Kidney (tissue), 14 donors: ENCODE measurements around the gene RETREG3. TPM values are rescaled to one million over a fixed set of nuclear protein-coding genes. Genes with fewer than 3 reads are reported as not detected.
A peak's percentile ranks its signal among the peaks of the same experiment; 100 is the strongest.

Experiments
- DNase-seq, 5 donors: peaks; one replicate each; pipeline ENCODE4 v3.0.0-alpha.2; 2013 to 2020
- FAIRE-seq: peaks from 2 replicates; lab custom pipeline; 2012; peaks lifted over from hg19 to GRCh38; lab: Jason Lieb, UNC
- H3K27ac ChIP-seq, 2 donors: one replicate each; pipeline ENCODE4 v1.7.0; 2013; ENCODE audit warnings: low read depth in 2 of 2, low read length in 2 of 2, inconsistent platforms in 1 of 2
- H3K27me3 ChIP-seq: one replicate; pipeline ENCODE4 v1.7.1; 2013; ENCODE audit warnings: low read length, inconsistent platforms; ENCODE audit not compliant: control insufficient read depth, insufficient read depth
- H3K36me3 ChIP-seq, 3 donors: one replicate each; pipeline versions ENCODE4 v1.7.0 to v1.7.1; 2013; ENCODE audit warnings: low read length in 3 of 3, control low read depth in 1 of 3, inconsistent platforms in 1 of 3; ENCODE audit not compliant: insufficient read depth in 3 of 3, control insufficient read depth in 2 of 3
- H3K4me1 ChIP-seq, 3 donors: one replicate each; pipeline versions ENCODE4 v1.7.0 to v1.7.1; 2013; ENCODE audit warnings: low read length in 3 of 3, inconsistent platforms in 1 of 3, low read depth in 1 of 3; ENCODE audit not compliant: control insufficient read depth in 2 of 3, insufficient read depth in 2 of 3
- H3K4me3 ChIP-seq, 3 donors: one replicate each; pipeline versions ENCODE4 v1.7.0 to v1.8.1; 2013; ENCODE audit warnings: low read length in 3 of 3, control low read depth in 1 of 3, inconsistent platforms in 1 of 3
- H3K9ac ChIP-seq, 3 donors: one replicate each; pipeline versions ENCODE4 v1.7.0 to v1.7.1; 2013; ENCODE audit warnings: low read length in 3 of 3, control low read depth in 1 of 3, inconsistent platforms in 1 of 3
- H3K9me3 ChIP-seq, 3 donors: one replicate each; pipeline versions ENCODE4 v1.7.0 to v1.7.1; 2013; ENCODE audit warnings: low read length in 3 of 3, control low read depth in 1 of 3, inconsistent platforms in 1 of 3; ENCODE audit not compliant: control insufficient read depth in 2 of 3, insufficient read depth in 1 of 3
- intact Hi-C: fragments of 100-400 bp; cut with DNase I; formaldehyde crosslinking; loops from one replicate; pipeline ENCODE4 v1.11.1; 2022
- polyA plus RNA-seq: library from polyadenylated mRNA; stranded (reverse); fragments of 350-450 nt; fragmentation: Illumina TruSeq; extraction: RNeasy Lipid Tissue Mini Kit (QIAGEN cat#74804); gene quantifications from one replicate; pipeline ENCODE4 v1.2.3, GENCODE V29; 2014; ENCODE audit warnings: low read depth, low replicate concordance; ENCODE audit not compliant: insufficient read depth
- total RNA-seq: library from RNA; stranded (reverse); fragmentation: NEBNext Ultra II Directional; extraction: Animal tissue kit (Norgen Biotek cat#: 25700); gene quantifications from one replicate; pipeline ENCODE4 v1.2.1, GENCODE V29; 2021
- TF ChIP-seq, protein P1 (sequence below): IDR thresholded peaks from 3 replicates; pipeline ENCODE4 v1.5.1; 2012; ENCODE audit warnings: mild to moderate bottlenecking, moderate library complexity, borderline replicate concordance; ENCODE audit not compliant: insufficient read depth; ENCODE audit errors: extremely low read depth
- donor health status: control.
- donor health status: control.
- donor health status: control.
- donor health status: control.
- donor health status: control.
- donor health status: DM: yes; HTN: yes; CAD: no.
- donor health status: Normal renal cell carcinoma (clear cell type).

The RETREG3 gene
- total and polyA plus RNA-seq, 2 donors from 2014 or later: 22.6 to 69.5 TPM

DNA sequence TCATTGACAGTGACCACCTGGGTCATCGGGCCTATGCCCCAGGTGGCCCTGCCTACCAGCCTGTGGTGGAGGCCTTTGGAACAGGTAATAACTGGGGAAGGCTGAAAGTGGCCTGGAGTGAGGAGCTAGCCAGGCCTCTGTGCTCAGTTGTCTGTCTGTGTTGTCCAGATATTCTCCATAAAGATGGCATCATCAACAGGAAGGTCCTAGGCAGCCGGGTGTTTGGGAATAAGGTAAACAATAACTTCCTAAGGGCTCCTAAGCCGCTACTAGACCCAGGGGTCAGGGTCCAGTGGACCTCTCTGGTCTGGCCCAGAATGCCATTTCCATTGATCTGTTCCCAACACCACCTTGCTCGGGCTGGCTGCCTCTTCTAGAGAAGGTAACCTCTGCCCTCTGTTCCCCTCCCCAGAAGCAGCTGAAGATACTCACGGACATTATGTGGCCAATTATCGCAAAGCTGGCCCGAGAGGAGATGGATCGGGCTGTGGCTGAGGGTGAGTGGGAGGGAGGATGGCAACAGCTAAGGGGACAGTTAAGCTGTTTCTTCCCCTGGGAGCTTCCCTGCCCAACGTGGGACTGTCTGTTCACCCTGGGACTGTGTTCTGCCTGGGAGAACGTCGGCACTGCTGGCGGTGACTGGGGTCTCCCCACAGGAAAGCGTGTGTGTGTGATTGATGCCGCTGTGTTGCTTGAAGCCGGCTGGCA, 44.2 kb downstream of the RETREG3 start:
- intact Hi-C loops: no loop called here
- H3K27me3 ChIP-seq: no peaks in the 10 kb centered on the region
- peaks cover 0 to 43% (median 21%) of the 10 kb centered on the region in 3 donors for H3K4me1 ChIP-seq
- no peak overlapping the region for H3K27ac ChIP-seq
- H3K9ac ChIP-seq: peak overlapping the region in 1 of 3 donors; percentile 96
- peaks cover 6 to 33% (median 23%) of the 10 kb centered on the region in 3 donors for H3K36me3 ChIP-seq
- TF ChIP-seq, protein P1, sequence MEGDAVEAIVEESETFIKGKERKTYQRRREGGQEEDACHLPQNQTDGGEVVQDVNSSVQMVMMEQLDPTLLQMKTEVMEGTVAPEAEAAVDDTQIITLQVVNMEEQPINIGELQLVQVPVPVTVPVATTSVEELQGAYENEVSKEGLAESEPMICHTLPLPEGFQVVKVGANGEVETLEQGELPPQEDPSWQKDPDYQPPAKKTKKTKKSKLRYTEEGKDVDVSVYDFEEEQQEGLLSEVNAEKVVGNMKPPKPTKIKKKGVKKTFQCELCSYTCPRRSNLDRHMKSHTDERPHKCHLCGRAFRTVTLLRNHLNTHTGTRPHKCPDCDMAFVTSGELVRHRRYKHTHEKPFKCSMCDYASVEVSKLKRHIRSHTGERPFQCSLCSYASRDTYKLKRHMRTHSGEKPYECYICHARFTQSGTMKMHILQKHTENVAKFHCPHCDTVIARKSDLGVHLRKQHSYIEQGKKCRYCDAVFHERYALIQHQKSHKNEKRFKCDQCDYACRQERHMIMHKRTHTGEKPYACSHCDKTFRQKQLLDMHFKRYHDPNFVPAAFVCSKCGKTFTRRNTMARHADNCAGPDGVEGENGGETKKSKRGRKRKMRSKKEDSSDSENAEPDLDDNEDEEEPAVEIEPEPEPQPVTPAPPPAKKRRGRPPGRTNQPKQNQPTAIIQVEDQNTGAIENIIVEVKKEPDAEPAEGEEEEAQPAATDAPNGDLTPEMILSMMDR: no peak
- no peaks in the 10 kb centered on the region for H3K9me3 ChIP-seq
- FAIRE-seq: no peak
- DNase-seq: peak in 1 of 5 donors; percentile 69
- no peak overlapping the region for H3K4me3 ChIP-seq

DNA sequence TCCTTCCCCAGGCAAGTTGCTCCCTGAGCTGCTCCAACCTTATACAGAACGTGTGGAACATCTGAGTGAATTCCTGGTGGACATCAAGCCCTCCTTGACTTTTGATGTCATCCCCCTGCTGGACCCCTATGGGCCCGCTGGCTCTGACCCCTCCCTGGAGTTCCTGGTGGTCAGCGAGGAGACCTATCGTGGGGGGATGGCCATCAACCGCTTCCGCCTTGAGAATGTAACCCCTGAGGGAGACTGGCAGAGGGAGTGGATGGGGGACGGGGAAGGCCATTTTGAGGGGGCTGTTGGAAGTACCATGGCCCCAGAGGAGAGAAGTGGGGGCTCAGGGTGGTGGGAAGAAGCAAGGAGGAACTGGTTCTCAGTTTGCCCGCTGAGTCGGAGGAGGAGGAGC, 45.2 kb downstream of the RETREG3 start:
- no peak for FAIRE-seq
- Histone ChIP-seq H3K27ac (peak overlapping the region; percentile 41 to 68), H3K9me3 (no peaks in the 10 kb centered on the region), H3K27me3 (no peaks in the 10 kb centered on the region), H3K4me1 (peaks cover 0 to 43% (median 21%) of the 10 kb centered on the region in 3 donors), H3K36me3 (peaks cover 6 to 23% (median 15%) of the 10 kb centered on the region in 3 donors), H3K4me3 (peak overlapping the region in 1 of 3 donors; percentile 94), H3K9ac (peak overlapping the region in 1 of 3 donors; percentile 96)
- intact Hi-C loops: no loop called here
- TF ChIP-seq, protein P1: no peak
- peak in 2 of 5 donors; percentile 50 to 69 for DNase-seq

- peak overlapping the region in 1 of 2 donors; percentile 81 for H3K27ac ChIP-seq
Observed at GRCh38 chr17:42563543-42563942, 45.6 kb downstream of the RETREG3 start.

More at GRCh38 chr17:42563543-42563942, 45.6 kb downstream of the RETREG3 start:
- FAIRE-seq (no peak), DNase-seq (peak in 1 of 5 donors; percentile 59)
- intact Hi-C loops: no loop called here
- no peaks in the 10 kb centered on the region for H3K27me3 ChIP-seq
- TF ChIP-seq, protein P1: no peak
- peak overlapping the region in 2 of 3 donors; percentile 90 to 94 for H3K4me3 ChIP-seq
- peak overlapping the region in 1 of 3 donors; percentile 96 for H3K9ac ChIP-seq
- no peaks in the 10 kb centered on the region for H3K9me3 ChIP-seq
- peaks cover 6 to 19% (median 12%) of the 10 kb centered on the region in 3 donors for H3K36me3 ChIP-seq
- peaks cover 0 to 43% (median 21%) of the 10 kb centered on the region in 3 donors for H3K4me1 ChIP-seq
